GM06990 (cell line): Measurements from ENCODE around the gene C1orf174.

Experiments used
- DNase-seq: peaks from one replicate; pipeline ENCODE4 v3.0.0-alpha.2; 2011; ENCODE audit not compliant: insufficient read length; ENCODE audit errors: extremely low read depth
- H3K27me3 ChIP-seq: replicated peaks from 2 replicates; pipeline ENCODE4 v1.6.0; 2011; ENCODE audit warnings: low read length; ENCODE audit not compliant: control insufficient read depth, insufficient read depth
- H3K36me3 ChIP-seq: 2 replicates; pipeline ENCODE4 v1.5.1; 2011; ENCODE audit warnings: low read length; ENCODE audit not compliant: control insufficient read depth, insufficient read depth
- H3K4me3 ChIP-seq: replicated peaks from 2 replicates; pipeline ENCODE4 v1.5.1; 2011; ENCODE audit warnings: low read depth, mild to moderate bottlenecking, control low read depth, low read length
- CTCF ChIP-seq: IDR thresholded peaks from 2 replicates; pipeline ENCODE4 v1.5.1; 2011; ENCODE audit warnings: low read length, control low read depth, mild to moderate bottlenecking, inconsistent platforms; ENCODE audit not compliant: insufficient read depth, poor library complexity, severe bottlenecking

The C1orf174 gene

GRCh38 chr1:3923378-3924185 is 23.5 kb upstream of the C1orf174 start:
- no peak for TF ChIP-seq CTCF

DNA sequence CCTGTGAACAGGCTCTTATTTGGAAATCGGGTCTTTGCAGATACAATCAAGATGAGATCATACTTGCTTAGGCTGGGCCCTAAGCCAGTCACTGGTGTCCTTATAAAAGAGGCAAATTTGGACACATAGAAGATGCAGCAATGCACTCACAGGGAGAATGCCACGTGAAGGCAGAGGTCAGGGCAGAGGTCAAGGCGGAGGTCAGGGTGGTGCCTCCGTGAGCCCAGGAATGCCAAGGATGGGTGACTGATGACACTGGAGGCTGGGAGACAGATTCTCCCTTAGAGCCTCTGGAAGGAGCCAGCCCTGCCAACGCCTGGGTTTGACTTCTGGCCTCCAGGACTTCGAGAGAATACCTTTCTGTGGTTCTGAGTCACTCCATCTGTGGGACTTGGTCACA is 22.8 kb upstream of the C1orf174 start:
- no peaks in the 10 kb centered on the region for H3K27me3 ChIP-seq
- no peak for DNase-seq
- no peak for TF ChIP-seq CTCF

More at GRCh38 chr1:3923378-3924185, 23.5 kb upstream of the C1orf174 start:
- Histone ChIP-seq H3K4me3 (no peak overlapping the region), H3K36me3 (no peaks in the 10 kb centered on the region), H3K27me3 (no peaks in the 10 kb centered on the region)
- DNase-seq: no peak

GRCh38 chr1:3922201-3922725 is 22.2 kb upstream of the C1orf174 start:
- TF ChIP-seq CTCF: no peak
- DNase-seq: no peak
- no peak overlapping the region for H3K4me3 ChIP-seq
- no peaks in the 10 kb centered on the region for H3K27me3 ChIP-seq
- H3K36me3 ChIP-seq: no peaks in the 10 kb centered on the region

More for the DNA sequence above, 22.8 kb upstream of the C1orf174 start:
- no peaks in the 10 kb centered on the region for H3K36me3 ChIP-seq
- H3K4me3 ChIP-seq: no peak overlapping the region

DNA sequence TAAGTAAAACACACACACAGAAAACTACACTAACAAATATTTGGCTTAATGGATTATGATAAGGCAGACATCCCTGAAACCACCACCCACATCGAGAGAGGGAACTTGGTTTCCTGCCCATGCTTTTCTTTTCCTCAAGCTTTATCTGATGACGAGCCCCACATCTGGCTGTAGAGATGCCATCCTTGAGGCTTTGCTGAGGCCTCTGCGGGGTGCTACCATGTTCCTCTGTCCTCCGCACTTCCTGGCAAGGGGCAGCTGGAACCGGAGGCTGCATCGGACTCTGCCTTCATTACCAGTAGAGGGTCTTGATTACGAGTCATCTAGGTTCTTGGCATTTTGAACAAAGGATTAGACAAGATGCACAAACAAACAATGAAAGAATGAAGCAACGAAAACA is 21.7 kb upstream of the C1orf174 start:
- no peaks in the 10 kb centered on the region for H3K27me3 ChIP-seq
- H3K36me3 ChIP-seq: no peaks in the 10 kb centered on the region
- DNase-seq: no peak
- no peak overlapping the region for H3K4me3 ChIP-seq
- no peak for TF ChIP-seq CTCF

DNA sequence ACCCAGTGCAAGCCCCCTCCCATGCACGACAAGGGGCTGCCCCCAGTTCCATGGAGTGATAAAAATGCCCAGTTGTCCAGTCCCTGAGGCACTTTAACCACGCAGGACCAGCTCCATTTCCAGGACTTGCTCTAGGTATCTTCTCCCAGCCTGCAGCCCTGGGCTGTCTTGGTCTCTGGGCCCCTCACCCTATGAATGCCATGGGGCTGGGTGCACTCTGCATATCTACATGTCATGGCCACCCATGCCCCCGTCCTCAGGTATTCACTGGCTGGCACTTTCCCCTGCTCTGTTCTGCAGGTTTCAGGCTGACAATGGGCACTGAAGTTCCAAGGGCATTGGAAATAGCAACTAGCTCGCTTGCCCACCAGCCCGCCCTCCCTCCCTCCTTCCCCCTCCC is 19.6 kb upstream of the C1orf174 start:
- Histone ChIP-seq H3K36me3 (no peaks in the 10 kb centered on the region), H3K4me3 (no peak overlapping the region), H3K27me3 (no peaks in the 10 kb centered on the region)
- DNase-seq: no peak
- no peak for TF ChIP-seq CTCF
